ENCODE data around the gene ADCY7. TPM values are rescaled to one million over a fixed set of nuclear protein-coding genes. Genes with fewer than 3 reads are reported as not detected.

Gene ADCY7
- total and polyA plus RNA-seq, 2 of the 4 experiments (the other 2 are of a cell fraction), result 15.2 to 17.1 TPM

DNA sequence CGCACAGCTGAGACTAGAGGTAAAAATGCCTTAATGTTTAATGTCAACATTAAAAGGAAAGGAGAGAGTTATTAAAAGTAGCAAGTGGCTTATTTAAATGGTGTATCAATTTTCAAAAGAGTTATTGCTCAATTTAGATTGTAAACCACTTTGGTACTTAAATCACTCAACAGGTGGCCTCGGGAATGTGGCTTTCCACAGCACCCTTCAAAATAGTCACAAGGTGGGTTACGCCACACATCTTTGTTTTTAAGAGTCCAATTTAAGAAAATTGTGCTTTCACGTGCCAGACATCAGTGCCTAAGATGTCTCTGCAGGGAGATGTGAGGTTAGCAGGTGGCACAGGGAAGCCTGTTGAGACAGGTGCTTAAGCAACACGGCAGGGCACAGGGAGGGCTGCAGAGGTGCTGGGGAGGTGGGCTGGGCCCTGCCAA lies 27.5 kb upstream of the ADCY7 start:
- Histone ChIP-seq H4K8ac (ENCODE audit: low read depth in 2 of 2, low read length in 2 of 2) (no peak overlapping the region), H3K9me3 (ENCODE audit: control insufficient read depth, insufficient read depth, low read length) (no peaks in the 10 kb centered on the region), H3K9me1 (ENCODE audit: insufficient read depth, low read length) (0 out of 2 replicates have a peak, but pooled peaks cover 4% of the 10 kb centered on the region), H2BK5ac (ENCODE audit: low read depth, low read length, poor library complexity, severe bottlenecking) (no peak overlapping the region), H3K79me1 (ENCODE audit: low read depth in 1 of 2, low read length in 2 of 2) (no peaks in the 10 kb centered on the region), H2BK120ac (ENCODE audit: low read depth, low read length) (no peak overlapping the region), H3K14ac (replicated peaks; ENCODE audit: low read depth, low read length) (no peak overlapping the region), H4K20me1 (ENCODE audit: insufficient read depth, low read length) (no peaks in the 10 kb centered on the region), H3K36me3 (ENCODE audit: control insufficient read depth, insufficient read depth, low read length) (no peaks in the 10 kb centered on the region), H4K91ac (ENCODE audit: insufficient read depth, low read depth, low read length) (no peak overlapping the region), H3K27me3 (ENCODE audit: control insufficient read depth, insufficient read depth, low read length) (peaks cover 15% of the 10 kb centered on the region), H4K5ac (ENCODE audit: low read depth, low read length) (no peak overlapping the region), H3K4me1 (ENCODE audit: control insufficient read depth, insufficient read depth, low read length) (peaks cover 8% of the 10 kb centered on the region; the same call in 1 of the 2 replicates), H3K4me3 (ENCODE audit: insufficient read depth, low read depth, low read length) (no peak overlapping the region), H2AFZ (replicated peaks; ENCODE audit: low read length, poor library complexity) (no peak overlapping the region), H3K9ac (ENCODE audit: low read depth, low read length) (no peak overlapping the region), H2BK20ac (ENCODE audit: low read depth, low read length) (no peak overlapping the region), H3K56ac (ENCODE audit: extremely low read depth, insufficient read depth, low read length) (no peak overlapping the region), H3K4ac (ENCODE audit: low read depth, low read length) (no peak overlapping the region), H2BK15ac (ENCODE audit: low read depth, low read length) (no peak overlapping the region), H3K23ac (ENCODE audit: low read depth, low read length) (no peak overlapping the region), H2AK9ac (replicated peaks; ENCODE audit: low read depth, low read length, poor library complexity) (no peak overlapping the region), H3K4me2 (ENCODE audit: low read depth, low read length) (no peak overlapping the region), H2AK5ac (ENCODE audit: low read depth, low read length) (no peak overlapping the region), H3K18ac (ENCODE audit: low read depth, low read length) (no peak overlapping the region), H3K27ac (ENCODE audit: insufficient read depth, low read length) (no peak overlapping the region)
- ATAC-seq (ENCODE audit: low read depth), result no peak
- DNase-seq, result no peak
- ChIA-PET POLR2A (ENCODE audit: unreplicated experiment) (no interaction called here), CTCF (no interaction called here)
- WGBS, 2 experiments (ENCODE audit: extremely low coverage in 2 of 2, insufficient read length in 1 of 2), result 50% methylated on average over 2 of the region's 5 CpGs; no CpG with 5 or more reads in 1 of the 2 experiments
- in situ Hi-C loops (cut with MboI; ENCODE audit: low sequenced_read_pairs), result no loop called here
- intact Hi-C loops (cut with micrococcal nuclease), result no loop called here
- TF ChIP-seq SMC3 (IDR thresholded peaks at IDR 0.05; ENCODE audit: low read depth, low read length), result no peak
- TF ChIP-seq CHD1 (IDR thresholded peaks at IDR 0.05; ENCODE audit: low read depth, low read length), result no peak
- TF ChIP-seq POLR2A (IDR thresholded peaks at IDR 0.05; ENCODE audit: low read depth, low read length), result no peak
- TF ChIP-seq MXI1 (IDR thresholded peaks at IDR 0.05; ENCODE audit: borderline replicate concordance, low read depth, low read length), result no peak
- TF ChIP-seq NFE2L2 (IDR thresholded peaks at IDR 0.05; ENCODE audit: low read depth, low read length), result no peak
- TF ChIP-seq RFX5 (IDR thresholded peaks at IDR 0.05; ENCODE audit: low read depth, low read length), result no peak
- TF ChIP-seq RCOR1 (IDR thresholded peaks at IDR 0.05; ENCODE audit: insufficient replicate concordance, low read length), result no peak
- no peak for TF ChIP-seq RAD21 (IDR thresholded peaks at IDR 0.05; ENCODE audit: low read length)
- TF ChIP-seq, protein P1, sequence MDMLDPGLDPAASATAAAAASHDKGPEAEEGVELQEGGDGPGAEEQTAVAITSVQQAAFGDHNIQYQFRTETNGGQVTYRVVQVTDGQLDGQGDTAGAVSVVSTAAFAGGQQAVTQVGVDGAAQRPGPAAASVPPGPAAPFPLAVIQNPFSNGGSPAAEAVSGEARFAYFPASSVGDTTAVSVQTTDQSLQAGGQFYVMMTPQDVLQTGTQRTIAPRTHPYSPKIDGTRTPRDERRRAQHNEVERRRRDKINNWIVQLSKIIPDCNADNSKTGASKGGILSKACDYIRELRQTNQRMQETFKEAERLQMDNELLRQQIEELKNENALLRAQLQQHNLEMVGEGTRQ (IDR thresholded peaks at IDR 0.05; ENCODE audit: low read depth, low read length), result no peak
- no peak for TF ChIP-seq MAZ (IDR thresholded peaks at IDR 0.05; ENCODE audit: borderline replicate concordance, low read depth, low read length)
- TF ChIP-seq FOS (IDR thresholded peaks at IDR 0.05; ENCODE audit: low read depth, low read length), result no peak
- no peak for TF ChIP-seq ELK1 (IDR thresholded peaks at IDR 0.05; ENCODE audit: borderline replicate concordance, low read depth, low read length)
- TF ChIP-seq, protein P2, sequence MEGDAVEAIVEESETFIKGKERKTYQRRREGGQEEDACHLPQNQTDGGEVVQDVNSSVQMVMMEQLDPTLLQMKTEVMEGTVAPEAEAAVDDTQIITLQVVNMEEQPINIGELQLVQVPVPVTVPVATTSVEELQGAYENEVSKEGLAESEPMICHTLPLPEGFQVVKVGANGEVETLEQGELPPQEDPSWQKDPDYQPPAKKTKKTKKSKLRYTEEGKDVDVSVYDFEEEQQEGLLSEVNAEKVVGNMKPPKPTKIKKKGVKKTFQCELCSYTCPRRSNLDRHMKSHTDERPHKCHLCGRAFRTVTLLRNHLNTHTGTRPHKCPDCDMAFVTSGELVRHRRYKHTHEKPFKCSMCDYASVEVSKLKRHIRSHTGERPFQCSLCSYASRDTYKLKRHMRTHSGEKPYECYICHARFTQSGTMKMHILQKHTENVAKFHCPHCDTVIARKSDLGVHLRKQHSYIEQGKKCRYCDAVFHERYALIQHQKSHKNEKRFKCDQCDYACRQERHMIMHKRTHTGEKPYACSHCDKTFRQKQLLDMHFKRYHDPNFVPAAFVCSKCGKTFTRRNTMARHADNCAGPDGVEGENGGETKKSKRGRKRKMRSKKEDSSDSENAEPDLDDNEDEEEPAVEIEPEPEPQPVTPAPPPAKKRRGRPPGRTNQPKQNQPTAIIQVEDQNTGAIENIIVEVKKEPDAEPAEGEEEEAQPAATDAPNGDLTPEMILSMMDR (conservative IDR thresholded peaks at IDR 0.05; ENCODE audit: low read depth, low read length), result no peak
- no peak for TF ChIP-seq MAFK (IDR thresholded peaks at IDR 0.05; ENCODE audit: low read depth, low read length)
- no peak for TF ChIP-seq BHLHE40 (IDR thresholded peaks at IDR 0.05; ENCODE audit: low read depth, low read length)
- no peak for TF ChIP-seq CEBPB (IDR thresholded peaks at IDR 0.05; ENCODE audit: low read depth, low read length)
- no TSS peak for BruUV-seq (replicated peaks)
- dilution Hi-C loops (cut with HindIII; ENCODE audit: low sequenced_read_pairs, unreplicated experiment), result no loop called here

Data from IMR-90 (cell line).